K562 treated with DMSO at 1 percent for 24 hours (cell line): ENCODE measurements around the gene TRIM60. TPM values are rescaled to one million over a fixed set of nuclear protein-coding genes. Genes with fewer than 3 reads are reported as not detected.

ENCODE experiments used
- total RNA-seq: library from RNA; unstranded; fragments of 300-600 nt; gene quantifications from 2 replicates; pipeline ENCODE4 v1.2.3, GENCODE V29; 2022; ENCODE audit warnings: low read depth; ENCODE audit not compliant: insufficient read depth

TRIM60 gene
- total RNA-seq: not detected in 2 replicates

GRCh38 chr4:165031436-165032211 is at the start of gene TRIM60:
TSS of gene TRIM60 (plus strand) at chr4:165031999. CDS start at chr4:165040073, 8,074 bp downstream.

GRCh38 chr4:165053645-165054044 is 21.8 kb downstream of the TRIM60 start, which contains the start of gene TRIM75:
TSS of gene TRIM75 (plus strand) at chr4:165053866. CDS start at chr4:165059148, 5,282 bp downstream.

Other genes with a start within 250 kb of the TRIM60 start
- not detected in 2 replicates for gene APELA, start 154.8 kb upstream of the TRIM60 start, total RNA-seq
- 0.64 and 1.4 TPM in 2 replicates for gene TRIM61, start 54.3 kb upstream of the TRIM60 start, total RNA-seq
- not detected in 2 replicates for gene TRIM75, start 21.9 kb downstream of the TRIM60 start, total RNA-seq
- 2.2 and 7.6 TPM in 2 replicates for gene TMEM192, start 80.9 kb downstream of the TRIM60 start, total RNA-seq
- 6.2 and 7.1 TPM in 2 replicates for gene KLHL2, start 175.6 kb downstream of the TRIM60 start, total RNA-seq